K562 (cell line): ENCODE data around the gene BHLHE40. TPM values are rescaled to one million over a fixed set of nuclear protein-coding genes. Genes with fewer than 3 reads are reported as not detected.

Source experiments
- ATF3 ChIP-seq, 2 experiments: fragments of 450-650 bp in 1 of 2; sonication (generic) in 1 of 2; formaldehyde crosslinking in 1 of 2; IDR thresholded peaks in 1 of 2; conservative IDR thresholded peaks in 1 of 2; 2 replicates each; pipeline versions ENCODE4 v1.6.1 to v1.8.1; 2016 to 2023; ENCODE audit warnings: mild to moderate bottlenecking in 2 of 2, moderate library complexity in 2 of 2, inconsistent platforms in 1 of 2, missing genetic modification reagents in 1 of 2
- CBX8 ChIP-seq: fragments of 200-600 bp; sonication (generic); IDR thresholded peaks from 2 replicates; pipeline ENCODE4 v1.6.1; 2012; ENCODE audit warnings: borderline replicate concordance, mixed run types, low read depth, mild to moderate bottlenecking, moderate library complexity, mixed read lengths, low read length, control low read depth, inconsistent platforms; ENCODE audit not compliant: poor library complexity, severe bottlenecking; ENCODE audit errors: extremely low read depth
- FOXO4 ChIP-seq: fragments of 450-650 bp; formaldehyde crosslinking; IDR thresholded peaks from 2 replicates; pipeline ENCODE4 v1.4.0; 2020; ENCODE audit warnings: mild to moderate bottlenecking, moderate library complexity
- HEY1 ChIP-seq: fragments of 250-450 bp; sonication (Bioruptor Pico); IDR thresholded peaks from 2 replicates; pipeline ENCODE4 v1.5.0; 2020; ENCODE audit warnings: mild to moderate bottlenecking, moderate library complexity, borderline replicate concordance
- JUNB ChIP-seq: fragments of 450-650 bp; formaldehyde crosslinking; conservative IDR thresholded peaks from 2 replicates; pipeline ENCODE4 v1.4.0; 2020; ENCODE audit warnings: mild to moderate bottlenecking
- REST ChIP-seq, 2 experiments: fragments of 450-650 bp; formaldehyde crosslinking in 1 of 2; IDR thresholded peaks; 2 replicates each; pipeline versions ENCODE4 v1.4.0 to v1.6.1; 2014 to 2020; ENCODE audit warnings: mild to moderate bottlenecking in 2 of 2, borderline replicate concordance in 1 of 2, low read depth in 1 of 2
- THRB ChIP-seq: fragments of 450-650 bp; formaldehyde crosslinking; conservative IDR thresholded peaks from 2 replicates; pipeline ENCODE4 v1.4.0; 2022; ENCODE audit warnings: mild to moderate bottlenecking, missing genetic modification characterization
- ZBTB7A ChIP-seq: IDR thresholded peaks from 2 replicates; pipeline ENCODE4 v1.6.1; 2011; ENCODE audit warnings: low read depth, mild to moderate bottlenecking, low read length, moderate library complexity, borderline replicate concordance; ENCODE audit not compliant: control insufficient read depth
- ZNF311 ChIP-seq: fragments of 250-450 bp; sonication (Bioruptor Pico); IDR thresholded peaks from 2 replicates; pipeline ENCODE4 v1.4.0; 2020; ENCODE audit warnings: mild to moderate bottlenecking, moderate library complexity
- polyA plus RNA-seq, 8 experiments: library from polyadenylated mRNA; depleted of rRNA in 4 of 8; stranded (reverse) in 5 of 8; unstranded in 3 of 8; fragments of >200 nt; fragmentation: Nextera tagmentation in 2 of 8; fragmentation: Illumina TruSeq in 1 of 8; extraction: Ambion mirVana in 2 of 8; extraction: Trizol in 1 of 8; gene quantifications; 2 replicates each; pipeline versions ENCODE4 v1.2.1 to v1.2.3, GENCODE V29; 2011 to 2014; ENCODE audit warnings: inconsistent platforms in 1 of 8, missing spikeins in 1 of 8
- total RNA-seq, 7 experiments: library from RNA; depleted of rRNA in 6 of 7; stranded (reverse); fragments of >200 nt in 6 of 7; fragmentation: Illumina TruSeq in 2 of 7; extraction: Trizol in 2 of 7; gene quantifications; 2 replicates each; pipeline versions ENCODE4 v1.2.1 to v1.2.3, GENCODE V29; 2011 to 2021; ENCODE audit warnings: low replicate concordance in 1 of 7
- TF ChIP-seq, protein P1 (sequence below): sonication (generic); formaldehyde crosslinking; IDR thresholded peaks from 2 replicates; pipeline ENCODE4 v1.8.1; 2023; ENCODE audit warnings: mild to moderate bottlenecking, missing genetic modification reagents

The BHLHE40 gene
- total and polyA plus RNA-seq, 9 of the 15 experiments (the other 6 are each of a cell fraction or from before 2014, with no cell fraction given): 12.0 to 83.9 (median 31.4) TPM

GRCh38 chr3:5013021-5013906 lies 34.0 kb downstream of the BHLHE40 start (continued):
- TF ChIP-seq REST (IDR thresholded peaks at IDR 0.05; ENCODE audit: borderline replicate concordance) (no peak), REST (CRISPR knock-in tag; IDR thresholded peaks at IDR 0.05; ENCODE audit: low read depth) (no peak), ATF3 (IDR thresholded peaks at IDR 0.05) (peak; percentile 85), ATF3 (CRISPR knock-in tag; conservative IDR thresholded peaks at IDR 0.05) (no peak), FOXO4 (CRISPR knock-in tag) (0 out of 2 replicates have a peak, but pooled peaks have one; percentile 44), CBX8 (no peak), JUNB (no peak), THRB (CRISPR knock-in tag) (peak; percentile 45; the same call in 1 of the 2 replicates), ZNF311 (CRISPR knock-in tag) (peak; percentile 86), ZBTB7A (peak; percentile 79), HEY1 (CRISPR knock-in tag) (no peak)
- TF ChIP-seq, protein P1, sequence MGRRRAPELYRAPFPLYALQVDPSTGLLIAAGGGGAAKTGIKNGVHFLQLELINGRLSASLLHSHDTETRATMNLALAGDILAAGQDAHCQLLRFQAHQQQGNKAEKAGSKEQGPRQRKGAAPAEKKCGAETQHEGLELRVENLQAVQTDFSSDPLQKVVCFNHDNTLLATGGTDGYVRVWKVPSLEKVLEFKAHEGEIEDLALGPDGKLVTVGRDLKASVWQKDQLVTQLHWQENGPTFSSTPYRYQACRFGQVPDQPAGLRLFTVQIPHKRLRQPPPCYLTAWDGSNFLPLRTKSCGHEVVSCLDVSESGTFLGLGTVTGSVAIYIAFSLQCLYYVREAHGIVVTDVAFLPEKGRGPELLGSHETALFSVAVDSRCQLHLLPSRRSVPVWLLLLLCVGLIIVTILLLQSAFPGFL (CRISPR knock-in tag): no peak
